ENCODE measurements around the gene RNASE13. TPM values are rescaled to one million over a fixed set of nuclear protein-coding genes. Genes with fewer than 3 reads are reported as not detected.
"Not testable (repeated sequence)": the region's sequence is repeated elsewhere in the genome, so short reads cannot be mapped to it uniquely, and the experiment has no call there.

The RNASE13 gene
- total RNA-seq, 1 experiment from 2014 or later: not detected

DNA sequence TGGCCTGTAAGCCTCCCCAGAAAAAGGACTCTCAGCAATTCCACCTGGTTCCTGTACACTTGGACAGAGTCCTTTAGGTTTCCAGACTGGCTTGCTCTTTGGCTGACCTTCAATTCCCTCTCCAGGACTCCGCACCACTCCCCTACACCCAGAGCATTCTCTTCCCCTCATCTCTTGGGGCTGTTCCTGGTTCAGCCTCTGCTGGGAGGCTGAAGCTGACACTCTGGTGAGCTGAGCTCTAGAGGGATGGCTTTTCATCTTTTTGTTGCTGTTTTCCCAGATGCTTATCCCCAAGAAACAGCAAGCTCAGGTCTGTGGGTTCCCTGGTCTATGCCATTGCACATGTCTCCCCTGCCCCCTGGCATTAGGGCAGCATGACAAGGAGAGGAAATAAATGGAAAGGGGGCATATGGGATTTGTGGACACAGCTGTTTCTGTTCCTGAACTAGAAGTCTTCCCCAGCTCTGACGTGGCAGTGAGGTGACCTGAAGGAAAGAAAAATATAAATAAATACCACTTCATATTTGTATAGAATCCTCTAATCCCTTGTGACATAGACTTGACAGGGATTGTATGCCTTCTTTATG lies 8.9 kb upstream of the RNASE13 start:
- intact Hi-C loops (cut with micrococcal nuclease; ENCODE audit: unreplicated experiment): no loop called here
- Histone ChIP-seq H3K36me3 (ENCODE audit: control insufficient read depth, insufficient read depth, low read length) (no peaks in the 10 kb centered on the region), H3K4me3 (ENCODE audit: low read depth in 2 of 2, low read length in 2 of 2) (no peak overlapping the region), H3K9me3 (ENCODE audit: control insufficient read depth, insufficient read depth, low read depth, low read length) (no peaks in the 10 kb centered on the region), H3K27ac (ENCODE audit: low read length) (no peak overlapping the region), H3K4me1 (ENCODE audit: control insufficient read depth, insufficient read depth, low read length) (no peaks in the 10 kb centered on the region), H3K27me3 (ENCODE audit: control insufficient read depth, insufficient read depth, low read length) (peaks cover 2% of the 10 kb centered on the region)
- no TSS peak for BruUV-seq (replicated peaks)
- ChIA-PET CTCF (interaction anchor here (0.5 to 1.2 kb wide), 3 partner anchors 29 to 171 kb away, joined by 4 to 5 read pairs (median 5); no protein-coding TSS in a partner anchor), POLR2A (no interaction called here)
- ATAC-seq (no peak), DNase-seq (ENCODE audit: low read depth, low spot score) (no peak)
- TF ChIP-seq SIN3A (IDR thresholded peaks at IDR 0.05; ENCODE audit: borderline replicate concordance, insufficient read depth, low read depth, low read length) (no peak), TCF7L2 (IDR thresholded peaks at IDR 0.05; ENCODE audit: low read depth, low read length) (no peak), POLR2AphosphoS5 (IDR thresholded peaks at IDR 0.05; ENCODE audit: low read depth, low read length) (no peak)
- in situ Hi-C loops (cut with HindIII; ENCODE audit: low pct_unique_long_range_greater_than_20kb, low sequenced_read_pairs): no loop called here

DNA sequence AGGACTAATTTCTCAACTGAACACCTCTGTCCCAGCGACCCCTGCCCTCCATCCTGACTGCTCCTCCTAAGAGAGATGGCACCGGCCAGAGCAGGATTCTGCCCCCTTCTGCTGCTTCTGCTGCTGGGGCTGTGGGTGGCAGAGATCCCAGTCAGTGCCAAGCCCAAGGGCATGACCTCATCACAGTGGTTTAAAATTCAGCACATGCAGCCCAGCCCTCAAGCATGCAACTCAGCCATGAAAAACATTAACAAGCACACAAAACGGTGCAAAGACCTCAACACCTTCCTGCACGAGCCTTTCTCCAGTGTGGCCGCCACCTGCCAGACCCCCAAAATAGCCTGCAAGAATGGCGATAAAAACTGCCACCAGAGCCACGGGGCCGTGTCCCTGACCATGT lies 8.3 kb upstream of the RNASE13 start:
- Histone ChIP-seq H3K9me3 (ENCODE audit: control insufficient read depth, insufficient read depth, low read depth, low read length) (no peaks in the 10 kb centered on the region), H3K4me1 (ENCODE audit: control insufficient read depth, insufficient read depth, low read length) (no peaks in the 10 kb centered on the region), H3K27ac (ENCODE audit: low read length) (no peak overlapping the region), H3K27me3 (ENCODE audit: control insufficient read depth, insufficient read depth, low read length) (peaks cover 2% of the 10 kb centered on the region), H3K4me3 (ENCODE audit: low read depth in 2 of 2, low read length in 2 of 2) (no peak overlapping the region), H3K36me3 (ENCODE audit: control insufficient read depth, insufficient read depth, low read length) (no peaks in the 10 kb centered on the region)
- DNase-seq (ENCODE audit: low read depth, low spot score) (no peak), ATAC-seq (no peak)
- intact Hi-C loops (cut with micrococcal nuclease; ENCODE audit: unreplicated experiment) (no loop called here), in situ Hi-C loops (cut with HindIII; ENCODE audit: low pct_unique_long_range_greater_than_20kb, low sequenced_read_pairs) (no loop called here)
- ChIA-PET POLR2A (no interaction called here), CTCF (interaction anchor here (1.2 kb wide), 1 partner anchor 28 kb away, joined by 5 read pairs; no protein-coding TSS in a partner anchor)
- BruUV-seq (replicated peaks): no TSS peak
- no peak for TF ChIP-seq TCF7L2 (IDR thresholded peaks at IDR 0.05; ENCODE audit: low read depth, low read length)
- no peak for TF ChIP-seq SIN3A (IDR thresholded peaks at IDR 0.05; ENCODE audit: borderline replicate concordance, insufficient read depth, low read depth, low read length)
- TF ChIP-seq REST (IDR thresholded peaks at IDR 0.05; ENCODE audit: insufficient read depth in 1 of 2, low read depth in 2 of 2, low read length in 1 of 2): no peak

DNA sequence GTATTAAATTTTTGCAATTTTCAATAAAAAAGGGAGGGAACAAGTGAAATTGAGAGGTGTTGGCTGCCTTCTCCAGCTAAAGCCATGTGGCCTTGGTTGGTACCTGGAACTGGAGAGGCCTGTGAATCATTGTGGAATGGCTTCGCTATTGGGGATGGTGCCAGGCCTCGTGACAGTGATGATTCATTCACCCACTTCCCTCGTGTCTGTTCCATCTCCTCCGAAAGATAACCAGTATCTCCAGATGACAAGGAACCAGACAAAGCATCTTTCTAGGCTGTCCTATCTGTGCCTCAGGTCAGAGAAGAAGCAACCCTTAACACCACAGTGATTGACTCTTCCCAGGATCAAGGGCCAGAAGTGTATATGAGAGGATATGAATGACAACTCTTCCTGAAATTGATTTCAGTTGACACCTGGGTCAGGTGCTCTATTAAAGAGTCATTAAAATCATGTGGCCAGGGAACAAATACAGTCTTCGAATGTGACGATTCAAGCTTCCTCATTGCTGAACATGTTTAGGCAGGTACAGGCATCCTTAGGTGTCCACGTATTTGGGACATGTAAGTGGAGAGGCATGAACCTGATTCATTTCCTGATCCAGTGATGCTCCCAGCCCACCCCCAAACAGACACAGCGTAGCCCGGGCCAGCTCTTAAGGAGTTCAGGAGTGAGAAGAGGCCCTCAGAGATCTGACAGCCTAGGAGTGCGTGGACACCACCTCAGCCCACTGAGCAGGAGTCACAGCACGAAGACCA lies 7.2 kb upstream of the RNASE13 start, which contains the start of gene RNASE7:
Gene RNASE7 (plus strand): TSS at position 687 of the 758 bp plus-strand sequence. CDS start 631 bp downstream, outside the sequence.
- intact Hi-C loops (cut with micrococcal nuclease; ENCODE audit: unreplicated experiment): loop anchor here (2.0 kb wide), 1 partner anchor 27 kb away; no protein-coding TSS in a partner anchor
- H3K27me3 ChIP-seq (ENCODE audit: control insufficient read depth, insufficient read depth, low read length): peaks cover 2% of the 10 kb centered on the region
- POLR2A ChIA-PET: no interaction called here
- H3K4me1 ChIP-seq (ENCODE audit: control insufficient read depth, insufficient read depth, low read length): no peaks in the 10 kb centered on the region
- no peak within 1 kb of the TSS for H3K4me3 ChIP-seq (ENCODE audit: low read depth in 2 of 2, low read length in 2 of 2)
- CTCF ChIA-PET: no interaction called here
- no peak within 1 kb of the TSS for H3K27ac ChIP-seq (ENCODE audit: low read length)
- no TSS peak for BruUV-seq (replicated peaks)
- DNase-seq (ENCODE audit: low read depth, low spot score): no peak
- H3K9me3 ChIP-seq (ENCODE audit: control insufficient read depth, insufficient read depth, low read depth, low read length): no peaks in the 10 kb centered on the region
- ATAC-seq: no peak
- TF ChIP-seq CTCF (IDR thresholded peaks at IDR 0.05) (no peak), SIN3A (IDR thresholded peaks at IDR 0.05; ENCODE audit: borderline replicate concordance, insufficient read depth, low read depth, low read length) (no peak), REST (IDR thresholded peaks at IDR 0.05; ENCODE audit: insufficient read depth in 1 of 2, low read depth in 2 of 2, low read length in 1 of 2) (no peak)
- in situ Hi-C loops (cut with HindIII; ENCODE audit: low pct_unique_long_range_greater_than_20kb, low sequenced_read_pairs): no loop called here
- H3K36me3 ChIP-seq (ENCODE audit: control insufficient read depth, insufficient read depth, low read length): no peaks in the 10 kb centered on the region

DNA sequence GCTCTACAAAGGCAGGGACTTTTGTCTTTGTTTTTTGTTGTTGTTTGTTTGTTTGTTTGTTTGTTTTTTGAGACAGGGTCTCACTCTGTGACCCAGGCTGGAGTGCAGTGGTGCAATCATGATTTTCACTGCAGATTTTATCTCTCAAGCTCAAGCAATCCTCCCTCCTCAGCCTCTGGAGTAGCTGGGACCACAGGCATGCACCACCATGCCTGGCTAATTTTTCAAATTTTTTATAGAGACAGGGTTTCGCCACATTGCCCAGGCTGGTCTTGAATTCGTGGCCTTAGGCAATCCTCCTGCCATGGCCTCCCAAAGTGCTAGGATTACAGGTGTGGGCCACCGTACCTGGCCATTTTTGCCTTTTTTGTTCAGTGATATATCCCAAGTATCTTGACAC lies 6.3 kb upstream of the RNASE13 start:
- ATAC-seq; H3K4me1 ChIP-seq (ENCODE audit: control insufficient read depth, insufficient read depth, low read length); DNase-seq (ENCODE audit: low read depth, low spot score); H3K9me3 ChIP-seq (ENCODE audit: control insufficient read depth, insufficient read depth, low read depth, low read length); H3K27me3 ChIP-seq (ENCODE audit: control insufficient read depth, insufficient read depth, low read length); POLR2A ChIA-PET; H3K36me3 ChIP-seq (ENCODE audit: control insufficient read depth, insufficient read depth, low read length); H3K27ac ChIP-seq (ENCODE audit: low read length); in situ Hi-C loops (cut with HindIII; ENCODE audit: low pct_unique_long_range_greater_than_20kb, low sequenced_read_pairs); BruUV-seq (replicated peaks); H3K4me3 ChIP-seq (ENCODE audit: low read depth in 2 of 2, low read length in 2 of 2): not testable (repeated sequence)
- CTCF ChIA-PET: interaction anchor here (0.7 to 2.8 kb wide), 2 partner anchors 26 to 532 kb away, joined by 3 to 33 read pairs; no protein-coding TSS in a partner anchor
- intact Hi-C loops (cut with micrococcal nuclease; ENCODE audit: unreplicated experiment): loop anchor here (2.0 kb wide), 1 partner anchor 26 kb away; no protein-coding TSS in a partner anchor

All from Panc1 (cell line).